H1 (cell line): Measurements from ENCODE around the gene RHOBTB1. TPM values are rescaled to one million over a fixed set of nuclear protein-coding genes. Genes with fewer than 3 reads are reported as not detected.

Experiments
- EGR1 ChIP-seq: IDR thresholded peaks from 2 replicates; pipeline ENCODE4 v1.6.1; 2011; ENCODE audit warnings: low read depth, low read length, borderline replicate concordance
- FOSL1 ChIP-seq: IDR thresholded peaks from 2 replicates; pipeline ENCODE4 v1.6.1; 2011; ENCODE audit warnings: mild to moderate bottlenecking, low read depth, low read length, moderate library complexity; ENCODE audit not compliant: insufficient read depth
- GABPA ChIP-seq: IDR thresholded peaks from 2 replicates; pipeline ENCODE4 v1.6.1; 2011; ENCODE audit warnings: mild to moderate bottlenecking, low read length, moderate library complexity, borderline replicate concordance; ENCODE audit not compliant: insufficient read depth
- HDAC2 ChIP-seq, 2 experiments: fragments of 300-600 bp in 1 of 2; sonication (generic) in 1 of 2; IDR thresholded peaks; 2 replicates each; pipeline ENCODE4 v1.6.1; 2011 to 2012; ENCODE audit warnings: low read depth in 2 of 2, low read length in 2 of 2, mild to moderate bottlenecking in 2 of 2, moderate library complexity in 2 of 2, borderline replicate concordance in 1 of 2, inconsistent platforms in 1 of 2
- JUN ChIP-seq: IDR thresholded peaks from 2 replicates; pipeline ENCODE4 v1.6.1; 2011; ENCODE audit warnings: low read depth, mild to moderate bottlenecking, improper control_type of control experiment, low read length
- JUND ChIP-seq: IDR thresholded peaks from 2 replicates; pipeline ENCODE4 v1.6.1; 2011; ENCODE audit warnings: mild to moderate bottlenecking, improper control_type of control experiment, low read length
- NANOG ChIP-seq: IDR thresholded peaks from 2 replicates; pipeline ENCODE4 v1.6.1; 2011; ENCODE audit warnings: low read length, low read depth, mild to moderate bottlenecking, inconsistent platforms; ENCODE audit not compliant: insufficient read depth, poor library complexity, severe bottlenecking
- NRF1 ChIP-seq: IDR thresholded peaks from 2 replicates; pipeline ENCODE4 v1.6.1; 2011; ENCODE audit warnings: mild to moderate bottlenecking, low read depth, low read length, improper control_type of control experiment
- POLR2A ChIP-seq, 2 experiments: IDR thresholded peaks; 1 replicate in 1 of 2; 2 replicates in 1 of 2; pipeline ENCODE4 v1.6.1; 2011; ENCODE audit warnings: low read depth in 2 of 2, low read length in 2 of 2, mild to moderate bottlenecking in 2 of 2; ENCODE audit errors: control extremely low read depth in 1 of 2
- RFX5 ChIP-seq: IDR thresholded peaks from 2 replicates; pipeline ENCODE4 v1.6.1; 2011; ENCODE audit warnings: low read depth, low read length, improper control_type of control experiment, borderline replicate concordance
- SP4 ChIP-seq: IDR thresholded peaks from 2 replicates; pipeline ENCODE4 v1.6.1; 2012; ENCODE audit warnings: low read length, inconsistent platforms
- TAF1 ChIP-seq: IDR thresholded peaks from 2 replicates; pipeline ENCODE4 v1.6.1; 2011; ENCODE audit warnings: mild to moderate bottlenecking, low read depth, low read length
- TCF12 ChIP-seq: IDR thresholded peaks from 2 replicates; pipeline ENCODE4 v1.6.1; 2011; ENCODE audit warnings: low read depth, mild to moderate bottlenecking, low read length
- polyA plus RNA-seq, 7 experiments: library from polyadenylated mRNA; depleted of rRNA in 3 of 7; stranded (reverse) in 5 of 7; unstranded in 2 of 7; fragments of >200 nt in 5 of 7; fragments of 200-250 nt in 2 of 7; gene quantifications; 1 replicate in 5 of 7; 2 replicates in 1 of 7; 4 replicates in 1 of 7; pipeline versions ENCODE4 v1.2.1 to v1.2.3, GENCODE V29; 2011 to 2013; ENCODE audit warnings: missing spikeins in 2 of 7, mixed read lengths in 2 of 7
- total RNA-seq: library from RNA; stranded (reverse); fragmentation: NEBNext Ultra II Directional; extraction: Animal tissue kit (Norgen Biotek cat#: 25700); gene quantifications from 2 replicates; pipeline ENCODE4 v1.2.1, GENCODE V29; 2021
- TF ChIP-seq, protein P1 (sequence below): IDR thresholded peaks from 2 replicates; pipeline ENCODE4 v1.6.1; 2012; ENCODE audit warnings: inconsistent platforms

The RHOBTB1 gene
- total and polyA plus RNA-seq, 2 of the 8 experiments (the other 6 are each of a cell fraction or from before 2014, with no cell fraction given), result 6.1 to 7.4 TPM

DNA sequence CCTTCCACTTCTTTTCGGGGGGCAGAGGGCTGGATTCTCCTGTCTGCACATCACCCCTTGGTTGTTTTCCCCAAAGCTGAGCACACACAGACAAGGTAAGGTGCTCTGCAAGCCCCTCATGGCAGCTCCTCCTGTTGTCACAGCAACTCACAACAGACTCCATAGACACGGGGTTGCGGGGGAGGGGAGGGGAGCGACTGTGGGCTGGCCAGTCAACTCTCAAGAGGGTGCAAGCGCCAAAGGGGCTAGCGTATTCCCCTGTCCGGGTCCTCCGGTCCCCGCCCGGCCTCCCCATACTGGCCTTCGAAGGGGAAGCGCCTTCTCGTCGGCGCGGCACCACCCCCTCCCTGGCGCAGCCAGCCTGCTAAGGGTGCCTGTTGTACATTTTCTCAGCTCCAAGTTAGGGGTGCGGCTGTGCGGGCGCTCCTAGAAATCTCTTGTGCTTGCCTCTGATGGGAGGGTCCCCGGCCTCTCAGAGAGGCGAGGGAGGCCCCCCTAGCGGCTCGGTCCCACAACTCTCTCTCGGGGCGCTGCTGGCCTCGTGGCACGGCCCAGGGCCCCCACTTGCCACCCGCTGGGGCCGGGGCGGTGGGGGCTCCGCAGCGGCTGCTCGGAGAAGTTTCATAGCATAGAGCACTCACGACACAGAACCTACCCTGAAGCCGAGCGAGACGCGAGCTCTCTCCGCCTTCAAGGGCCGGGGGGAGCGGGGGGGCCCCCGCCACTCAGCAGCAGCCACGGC is 498 bp downstream of the RHOBTB1 start (continued):
- TF ChIP-seq NRF1 (no peak), NANOG (no peak), RFX5 (no peak), TAF1 (peak; percentile 61), JUND (no peak), SP4 (no peak; the same call in 1 of the 2 replicates), TCF12 (no peak), GABPA (no peak), FOSL1 (no peak), POLR2A (IDR thresholded peaks at IDR 0.05; ENCODE audit: control extremely low read depth in 1 of 2, low read depth in 2 of 2, low read length in 2 of 2) (peak in 1 of 2 experiments; percentile 79; a peak in 2 of 3 replicates), JUN (no peak), EGR1 (peak; percentile 73; the same call in 1 of the 2 replicates), HDAC2 (IDR thresholded peaks at IDR 0.05; ENCODE audit: borderline replicate concordance in 1 of 2, low read depth in 2 of 2, low read length in 2 of 2) (0 out of 4 replicates have a peak, but pooled peaks of 1 of the 2 experiments have one; percentile 62)
- TF ChIP-seq, protein P1, sequence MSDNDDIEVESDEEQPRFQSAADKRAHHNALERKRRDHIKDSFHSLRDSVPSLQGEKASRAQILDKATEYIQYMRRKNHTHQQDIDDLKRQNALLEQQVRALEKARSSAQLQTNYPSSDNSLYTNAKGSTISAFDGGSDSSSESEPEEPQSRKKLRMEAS, result peak; percentile 34
